ENCODE data around the gene ACOXL. TPM values are rescaled to one million over a fixed set of nuclear protein-coding genes. Genes with fewer than 3 reads are reported as not detected.

ACOXL gene
- total and polyA plus RNA-seq, 10 of the 15 experiments (the other 5 are each of a cell fraction or from before 2014, with no cell fraction given): 0.05 to 1.3 (median 0.71) TPM

DNA sequence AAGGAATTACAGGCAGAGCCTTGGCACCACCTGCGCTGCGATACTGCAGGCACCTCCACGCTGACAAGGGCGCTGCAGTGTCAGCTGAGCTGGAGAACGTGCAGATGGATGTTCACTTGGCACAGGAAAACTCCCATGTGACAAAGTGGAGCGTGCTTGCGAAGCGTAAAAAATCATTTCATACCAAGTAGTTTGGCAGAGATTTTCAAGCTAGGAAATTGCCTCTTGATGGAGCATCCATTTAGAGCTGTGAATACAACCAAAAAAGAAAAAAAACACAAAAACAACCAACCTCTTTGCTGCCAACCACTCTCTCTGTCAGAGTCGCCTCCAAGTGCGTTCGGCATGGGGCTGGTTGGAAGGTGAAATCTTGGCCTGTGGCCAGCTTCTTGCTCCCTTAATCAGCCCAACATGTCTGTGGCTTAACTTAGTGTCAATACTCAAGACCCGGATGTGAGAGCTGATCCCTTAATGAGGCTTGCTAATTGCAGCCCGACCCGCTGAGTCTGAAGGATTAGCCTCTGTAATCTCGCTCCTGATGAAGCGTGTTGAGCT, 38.1 kb downstream of the ACOXL start (continued):
- TF ChIP-seq, protein P1, sequence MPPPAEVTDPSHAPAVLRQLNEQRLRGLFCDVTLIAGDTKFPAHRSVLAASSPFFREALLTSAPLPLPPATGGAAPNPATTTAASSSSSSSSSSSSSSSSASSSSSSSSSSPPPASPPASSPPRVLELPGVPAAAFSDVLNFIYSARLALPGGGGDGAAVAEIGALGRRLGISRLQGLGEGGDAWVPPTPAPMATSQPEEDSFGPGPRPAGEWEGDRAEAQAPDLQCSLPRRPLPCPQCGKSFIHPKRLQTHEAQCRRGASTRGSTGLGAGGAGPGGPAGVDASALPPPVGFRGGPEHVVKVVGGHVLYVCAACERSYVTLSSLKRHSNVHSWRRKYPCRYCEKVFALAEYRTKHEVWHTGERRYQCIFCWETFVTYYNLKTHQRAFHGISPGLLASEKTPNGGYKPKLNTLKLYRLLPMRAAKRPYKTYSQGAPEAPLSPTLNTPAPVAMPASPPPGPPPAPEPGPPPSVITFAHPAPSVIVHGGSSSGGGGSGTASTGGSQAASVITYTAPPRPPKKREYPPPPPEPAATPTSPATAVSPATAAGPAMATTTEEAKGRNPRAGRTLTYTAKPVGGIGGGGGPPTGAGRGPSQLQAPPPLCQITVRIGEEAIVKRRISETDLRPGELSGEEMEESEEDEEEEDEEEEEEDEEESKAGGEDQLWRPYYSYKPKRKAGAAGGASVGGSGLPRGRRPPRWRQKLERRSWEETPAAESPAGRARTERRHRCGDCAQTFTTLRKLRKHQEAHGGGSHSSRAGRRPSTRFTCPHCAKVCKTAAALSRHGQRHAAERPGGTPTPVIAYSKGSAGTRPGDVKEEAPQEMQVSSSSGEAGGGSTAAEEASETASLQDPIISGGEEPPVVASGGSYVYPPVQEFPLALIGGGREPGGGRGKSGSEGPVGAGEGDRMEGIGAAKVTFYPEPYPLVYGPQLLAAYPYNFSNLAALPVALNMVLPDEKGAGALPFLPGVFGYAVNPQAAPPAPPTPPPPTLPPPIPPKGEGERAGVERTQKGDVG (CRISPR knock-in tag; IDR thresholded peaks at IDR 0.05): no peak
- TF ChIP-seq RCOR1 (conservative IDR thresholded peaks at IDR 0.05; ENCODE audit: low read depth, low read length): no peak

DNA sequence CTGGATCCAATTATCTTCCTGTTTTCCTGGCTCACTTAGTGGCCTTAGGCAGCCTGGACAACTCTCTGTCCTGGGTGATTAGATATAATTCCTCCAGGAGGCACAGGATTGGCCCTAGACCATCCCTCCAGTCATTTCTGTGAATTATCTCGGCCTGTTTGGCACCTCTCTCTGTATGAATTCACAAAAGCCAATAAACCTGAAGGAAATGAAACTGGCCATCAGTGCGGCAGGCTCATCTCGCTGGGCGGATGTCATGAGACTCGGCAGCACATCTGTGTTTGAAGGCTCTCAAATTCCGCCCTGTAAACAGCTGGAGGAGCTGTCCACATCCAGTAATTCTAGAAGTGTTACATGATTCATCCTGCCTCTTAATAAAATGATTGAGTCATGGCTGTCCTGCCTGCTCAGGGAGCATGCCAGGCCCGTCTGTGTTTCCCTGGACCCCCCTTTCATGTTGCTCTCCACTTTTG, 38.6 kb downstream of the ACOXL start:
- DNase-seq (ENCODE audit: low read depth, low spot score) (no peak), ATAC-seq (no peak), FAIRE-seq (no peak)
- no peak overlapping the region for H3K4me3 ChIP-seq
- no peaks in the 10 kb centered on the region for H3K36me3 ChIP-seq (ENCODE audit: control insufficient read depth in 2 of 2, insufficient read depth in 2 of 2, low read length in 1 of 2)
- H3K9ac ChIP-seq (ENCODE audit: control insufficient read depth, insufficient read depth, low read length): no peak overlapping the region
- H3K27me3 ChIP-seq (replicated peaks in 1 of 2; ENCODE audit: control insufficient read depth in 2 of 2, insufficient read depth in 2 of 2, low read length in 1 of 2): no peaks in the 10 kb centered on the region; a peak in 1 of 4 replicates
- ChIA-PET CTCF (interaction anchor here (0.9 to 1.4 kb wide), 3 partner anchors 11 to 41 kb away, joined by 4 read pairs; no protein-coding TSS in a partner anchor), RAD21 (ENCODE audit: unreplicated experiment) (no interaction called here), SMC1A (ENCODE audit: uncharacterized antibody, unreplicated experiment) (interaction anchor here (0.8 kb wide), 1 partner anchor 14 kb away, joined by 3 read pairs; no protein-coding TSS in a partner anchor), POLR2A (no interaction called here)
- no peak overlapping the region for H3K27ac ChIP-seq (ENCODE audit: control insufficient read depth, insufficient read depth)
- intact Hi-C loops (cut with micrococcal nuclease; ENCODE audit: unreplicated experiment): no loop called here
- no TSS peak for BruUV-seq (replicated peaks)
- in situ Hi-C loops (cut with MboI): no loop called here
- WGBS (ENCODE audit: insufficient coverage, insufficient replicate concordance, low lambda C conversion rate, missing lambda C conversion rate): 2% methylated on average over 7 of the region's 7 CpGs
- no peaks in the 10 kb centered on the region for H3K79me2 ChIP-seq (ENCODE audit: control insufficient read depth, insufficient read depth, low read length)
- no peak overlapping the region for H3K4me2 ChIP-seq (ENCODE audit: control insufficient read depth, insufficient read depth)
- no peaks in the 10 kb centered on the region; the same call in 2 of the 3 replicates for H3K9me3 ChIP-seq (replicated peaks; ENCODE audit: control insufficient read depth, insufficient read depth, low read length)
- no peaks in the 10 kb centered on the region for H4K20me1 ChIP-seq (ENCODE audit: control insufficient read depth, insufficient read depth)
- no peaks in the 10 kb centered on the region for H3K4me1 ChIP-seq (ENCODE audit: control insufficient read depth, insufficient read depth, low read length)
- H2AFZ ChIP-seq (ENCODE audit: control insufficient read depth, low read depth, low read length): no peak overlapping the region
- no peak for TF ChIP-seq EED (IDR thresholded peaks at IDR 0.05; ENCODE audit: low read depth)
- TF ChIP-seq, protein P2, sequence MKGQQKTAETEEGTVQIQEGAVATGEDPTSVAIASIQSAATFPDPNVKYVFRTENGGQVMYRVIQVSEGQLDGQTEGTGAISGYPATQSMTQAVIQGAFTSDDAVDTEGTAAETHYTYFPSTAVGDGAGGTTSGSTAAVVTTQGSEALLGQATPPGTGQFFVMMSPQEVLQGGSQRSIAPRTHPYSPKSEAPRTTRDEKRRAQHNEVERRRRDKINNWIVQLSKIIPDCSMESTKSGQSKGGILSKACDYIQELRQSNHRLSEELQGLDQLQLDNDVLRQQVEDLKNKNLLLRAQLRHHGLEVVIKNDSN (IDR thresholded peaks at IDR 0.05; ENCODE audit: borderline replicate concordance, extremely low read length, insufficient read depth, low read depth, low read length): no peak
- TF ChIP-seq RCOR1 (conservative IDR thresholded peaks at IDR 0.05; ENCODE audit: low read depth, low read length): no peak
- TF ChIP-seq, protein P3, sequence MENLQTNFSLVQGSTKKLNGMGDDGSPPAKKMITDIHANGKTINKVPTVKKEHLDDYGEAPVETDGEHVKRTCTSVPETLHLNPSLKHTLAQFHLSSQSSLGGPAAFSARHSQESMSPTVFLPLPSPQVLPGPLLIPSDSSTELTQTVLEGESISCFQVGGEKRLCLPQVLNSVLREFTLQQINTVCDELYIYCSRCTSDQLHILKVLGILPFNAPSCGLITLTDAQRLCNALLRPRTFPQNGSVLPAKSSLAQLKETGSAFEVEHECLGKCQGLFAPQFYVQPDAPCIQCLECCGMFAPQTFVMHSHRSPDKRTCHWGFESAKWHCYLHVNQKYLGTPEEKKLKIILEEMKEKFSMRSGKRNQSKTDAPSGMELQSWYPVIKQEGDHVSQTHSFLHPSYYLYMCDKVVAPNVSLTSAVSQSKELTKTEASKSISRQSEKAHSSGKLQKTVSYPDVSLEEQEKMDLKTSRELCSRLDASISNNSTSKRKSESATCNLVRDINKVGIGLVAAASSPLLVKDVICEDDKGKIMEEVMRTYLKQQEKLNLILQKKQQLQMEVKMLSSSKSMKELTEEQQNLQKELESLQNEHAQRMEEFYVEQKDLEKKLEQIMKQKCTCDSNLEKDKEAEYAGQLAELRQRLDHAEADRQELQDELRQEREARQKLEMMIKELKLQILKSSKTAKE (IDR thresholded peaks at IDR 0.05; ENCODE audit: low read depth, poor library complexity, severe bottlenecking): no peak
- TF ChIP-seq ZNF274 (IDR thresholded peaks at IDR 0.05; ENCODE audit: insufficient read depth, insufficient read length): no peak
- TF ChIP-seq FOS (IDR thresholded peaks at IDR 0.05; ENCODE audit: borderline replicate concordance, extremely low read depth, insufficient read length): no peak
- no peak for TF ChIP-seq PML (IDR thresholded peaks at IDR 0.05; ENCODE audit: low read length)
- no peak for TF ChIP-seq CHD4 (IDR thresholded peaks at IDR 0.05)
- TF ChIP-seq RAD21 (IDR thresholded peaks at IDR 0.05; ENCODE audit: insufficient read depth, low read depth, low read length): no peak
- no peak for TF ChIP-seq NFIC (IDR thresholded peaks at IDR 0.05; ENCODE audit: low read depth, low read length)
- TF ChIP-seq POLR2AphosphoS2 (IDR thresholded peaks at IDR 0.05; ENCODE audit: low read depth, low read length): no peak
- no peak for TF ChIP-seq STAT3 (IDR thresholded peaks at IDR 0.05; ENCODE audit: low read depth, low read length)
- TF ChIP-seq RELA (IDR thresholded peaks at IDR 0.05; ENCODE audit: borderline replicate concordance, partially characterized antibody): no peak
- TF ChIP-seq, protein P4, sequence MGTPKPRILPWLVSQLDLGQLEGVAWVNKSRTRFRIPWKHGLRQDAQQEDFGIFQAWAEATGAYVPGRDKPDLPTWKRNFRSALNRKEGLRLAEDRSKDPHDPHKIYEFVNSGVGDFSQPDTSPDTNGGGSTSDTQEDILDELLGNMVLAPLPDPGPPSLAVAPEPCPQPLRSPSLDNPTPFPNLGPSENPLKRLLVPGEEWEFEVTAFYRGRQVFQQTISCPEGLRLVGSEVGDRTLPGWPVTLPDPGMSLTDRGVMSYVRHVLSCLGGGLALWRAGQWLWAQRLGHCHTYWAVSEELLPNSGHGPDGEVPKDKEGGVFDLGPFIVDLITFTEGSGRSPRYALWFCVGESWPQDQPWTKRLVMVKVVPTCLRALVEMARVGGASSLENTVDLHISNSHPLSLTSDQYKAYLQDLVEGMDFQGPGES (IDR thresholded peaks at IDR 0.05): no peak

Measured in GM12878 (cell line).